HTERT RPE-1 (cell line): ENCODE data around the gene GOLGA3.
"Not testable (repeated sequence)": the region's sequence is repeated elsewhere in the genome, so short reads cannot be mapped to it uniquely, and the experiment has no call there.

ENCODE experiments used
- in situ Hi-C: fragments of 300-500 bp; cut with MboI; formaldehyde crosslinking; loops from 4 replicates; pipeline ENCODE4 v1.14.3; 2020; ENCODE audit warnings: low sequenced_read_pairs

The GOLGA3 gene

DNA sequence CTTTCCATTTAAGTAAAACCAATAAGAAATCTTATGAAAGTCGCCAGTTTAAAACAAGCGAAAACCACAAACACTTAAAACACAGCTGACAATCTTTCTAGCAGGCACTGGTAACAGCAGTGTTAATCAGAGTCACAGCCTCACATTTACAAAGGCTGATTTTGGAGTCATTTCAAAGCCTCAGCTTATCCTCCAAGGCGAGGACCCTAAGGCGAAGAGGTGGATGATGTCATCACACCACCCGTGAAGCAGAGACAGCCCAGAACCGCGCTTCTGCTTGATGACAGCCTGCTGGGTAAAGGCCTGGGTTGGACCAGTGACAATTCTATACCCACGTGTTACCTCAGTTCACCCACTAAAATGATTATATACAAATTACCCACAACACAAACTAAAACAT lies 10.1 kb downstream of the GOLGA3 start:
- in situ Hi-C loops: no loop called here

DNA sequence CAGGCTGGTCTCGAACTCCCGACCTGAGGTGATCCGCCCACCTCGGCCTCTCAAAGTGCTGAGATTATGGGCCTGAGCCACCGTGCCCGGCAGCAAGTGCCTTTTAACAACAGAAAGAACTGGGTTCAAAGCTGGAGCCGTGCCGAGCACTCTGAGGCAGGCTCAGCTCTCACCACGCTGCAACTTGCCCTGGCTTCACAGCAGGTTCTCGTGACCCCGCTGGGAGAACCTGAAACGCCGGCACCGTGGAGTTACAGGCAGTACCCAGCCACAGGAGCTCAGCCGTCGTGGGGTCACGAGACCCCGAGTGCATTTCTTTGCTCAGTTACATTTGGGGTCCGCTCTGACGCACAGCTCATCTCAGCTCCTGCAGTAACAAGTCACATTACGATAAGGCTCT lies 14.4 kb downstream of the GOLGA3 start:
- in situ Hi-C loops: no loop called here

DNA sequence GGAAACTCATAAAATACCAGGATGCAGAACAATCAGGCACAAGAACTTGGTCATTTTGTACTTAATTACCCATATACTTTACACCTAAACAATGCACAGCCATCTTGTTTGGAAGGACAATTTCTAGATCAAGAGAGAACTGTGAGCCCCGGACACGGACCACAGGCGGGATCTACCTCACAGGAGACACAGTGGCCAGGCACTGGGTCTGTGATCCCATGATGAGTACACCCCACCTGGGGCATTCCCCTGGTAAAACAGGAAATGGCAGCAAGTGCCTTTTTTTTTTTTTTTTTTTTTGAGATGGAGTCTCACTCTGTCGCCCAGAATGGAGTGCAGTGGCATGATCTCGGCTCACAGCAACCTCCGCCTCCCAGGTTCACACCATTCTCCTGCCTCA lies 15.2 kb downstream of the GOLGA3 start:
- in situ Hi-C loops: no loop called here

DNA sequence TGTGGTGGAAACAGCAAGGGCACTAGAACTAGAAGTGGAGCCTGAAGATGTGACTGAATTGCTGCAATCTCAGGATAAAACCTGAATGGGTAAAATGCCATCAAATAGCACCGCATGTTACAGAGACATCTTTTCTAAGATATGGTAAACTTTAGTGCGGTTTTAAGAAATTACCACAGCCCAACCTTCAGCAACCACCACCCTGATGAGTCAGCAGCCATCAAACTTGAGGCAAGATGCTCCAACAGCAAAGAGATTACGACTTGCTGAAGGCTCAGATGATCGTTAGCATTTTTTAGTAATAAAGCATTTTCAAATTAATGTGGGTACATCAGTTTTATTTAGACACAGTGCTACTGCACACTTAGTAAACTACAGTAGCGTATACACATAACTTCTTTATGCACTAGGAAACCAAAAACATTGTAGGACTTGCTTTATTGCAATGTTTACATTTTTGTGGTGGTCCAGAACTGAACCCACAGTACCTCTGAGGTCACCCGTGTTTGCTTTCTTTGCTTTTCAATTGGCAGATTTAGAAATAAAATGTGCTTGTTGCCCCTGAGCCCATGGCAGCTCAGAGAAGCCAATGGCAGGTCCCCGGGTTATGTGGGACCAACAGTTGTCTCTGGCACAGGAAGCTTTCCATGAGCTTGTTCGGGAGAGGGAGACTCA lies 15.9 kb downstream of the GOLGA3 start:
- in situ Hi-C loops: no loop called here

DNA sequence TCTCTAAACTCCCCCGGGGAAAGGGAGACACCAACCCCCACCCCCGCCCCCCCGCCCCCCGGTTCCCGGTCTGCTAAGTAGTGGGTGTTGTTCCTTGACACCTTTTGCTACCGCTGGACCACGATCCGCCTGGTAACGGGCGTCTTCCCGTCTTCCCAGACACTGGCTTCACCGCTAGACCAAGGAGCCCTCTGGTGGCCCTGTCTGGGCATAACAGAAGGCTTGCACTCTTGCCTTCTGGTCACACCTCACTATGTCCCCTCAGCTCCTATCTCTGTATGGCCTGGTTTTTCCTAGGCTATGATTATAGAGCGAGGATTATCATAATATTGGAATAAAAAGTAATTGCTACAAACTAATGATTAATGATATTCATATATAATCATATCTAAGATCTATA lies 19.3 kb downstream of the GOLGA3 start:
- in situ Hi-C loops: not testable (repeated sequence)

DNA sequence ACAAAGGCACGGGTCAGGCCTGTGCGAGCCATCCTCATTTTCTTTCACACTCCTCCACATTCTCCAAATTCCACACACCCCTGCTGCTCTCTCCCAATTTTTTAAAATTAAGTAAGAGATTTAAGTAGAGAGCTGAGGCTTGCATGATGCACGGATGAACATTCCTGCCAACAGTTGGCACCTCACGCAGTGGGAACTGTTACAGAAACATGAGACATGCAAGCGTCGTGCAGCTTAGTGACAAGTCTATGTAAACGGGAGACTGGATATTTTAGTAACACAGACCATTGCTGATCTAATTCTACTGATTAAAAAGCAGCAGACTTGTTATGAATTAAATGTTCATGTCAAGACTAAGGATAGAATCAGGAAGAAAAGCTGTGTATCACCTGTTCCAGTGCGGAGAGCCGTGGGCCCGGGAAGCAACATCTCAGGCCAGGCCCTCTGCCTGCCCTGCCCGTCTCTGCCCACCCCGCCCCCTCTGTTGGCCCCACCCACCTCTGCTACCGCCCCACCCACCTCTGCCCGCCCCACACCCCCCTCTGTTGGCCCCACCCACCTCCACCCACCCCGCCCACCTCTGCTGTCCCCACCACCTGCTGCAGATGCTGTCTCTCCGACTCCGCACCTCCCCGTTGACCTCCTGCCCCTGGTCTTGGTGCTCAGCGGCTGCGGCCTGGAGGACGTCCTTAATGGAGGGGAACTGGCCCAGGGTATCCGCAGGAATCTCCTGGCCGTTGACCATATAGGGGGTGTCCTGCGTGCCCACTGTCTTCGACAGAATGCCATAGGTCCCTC lies 21.2 kb downstream of the GOLGA3 start:
- in situ Hi-C loops: no loop called here

DNA sequence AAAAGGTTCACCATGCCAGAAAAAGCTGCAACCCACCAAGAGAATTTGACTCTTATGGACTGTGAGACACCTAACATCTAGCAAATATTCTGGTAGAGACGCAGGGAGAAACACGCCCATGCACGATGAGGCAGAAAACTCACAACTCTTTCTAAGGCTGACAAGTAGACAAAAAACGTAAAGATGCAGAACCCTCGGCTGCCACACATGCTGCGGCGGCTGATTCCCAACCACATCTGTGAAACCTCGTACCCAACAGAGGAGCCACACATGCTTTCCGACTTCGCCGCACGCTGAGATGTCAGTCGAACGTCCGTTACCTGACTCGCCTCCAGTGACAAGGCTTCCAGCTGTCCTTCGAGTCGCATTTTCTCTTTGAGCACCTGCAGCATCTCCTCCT lies 21.8 kb downstream of the GOLGA3 start:
- in situ Hi-C loops: no loop called here

DNA sequence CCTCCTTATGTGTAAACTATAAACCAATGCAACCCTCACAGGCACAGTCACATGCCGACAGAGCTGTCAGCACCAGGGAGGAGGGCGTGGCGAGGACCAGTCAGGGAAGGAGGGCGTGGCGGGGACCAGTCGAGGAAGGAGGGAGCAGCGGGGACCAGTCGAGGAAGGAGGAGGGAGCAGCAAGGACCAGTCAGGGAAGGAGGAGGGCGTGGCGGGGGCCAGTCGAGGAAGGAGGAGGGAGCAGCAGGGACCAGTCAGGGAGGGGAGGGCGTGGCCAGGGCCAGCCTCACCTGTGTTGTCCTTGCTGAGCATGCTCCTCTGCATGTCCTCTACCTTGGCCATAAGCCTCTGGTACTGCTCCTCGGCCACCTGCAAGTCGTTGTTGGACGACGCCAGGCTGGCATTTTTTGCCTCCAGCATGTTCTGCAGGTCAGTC lies 24.2 kb downstream of the GOLGA3 start:
- in situ Hi-C loops: no loop called here

DNA sequence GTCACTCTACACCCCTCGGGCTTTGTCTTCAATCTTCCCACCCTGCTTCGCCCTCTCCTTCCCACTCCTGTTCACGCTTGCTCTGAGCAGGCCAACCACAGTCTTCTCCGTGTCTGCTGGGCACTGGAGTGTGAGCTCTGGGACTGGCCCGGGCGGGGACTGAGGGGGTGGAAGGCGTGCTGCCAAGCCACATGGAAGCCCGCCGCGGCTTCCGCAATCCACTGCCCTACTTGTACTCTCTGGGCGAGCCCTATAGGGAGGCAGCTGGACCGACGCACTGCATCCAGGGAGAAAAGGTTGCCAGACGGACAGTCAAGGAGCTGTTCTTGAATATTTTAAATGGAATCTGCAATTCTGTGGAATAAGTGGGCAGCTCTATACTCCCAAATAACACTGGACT lies 24.8 kb downstream of the GOLGA3 start:
- in situ Hi-C loops: no loop called here

DNA sequence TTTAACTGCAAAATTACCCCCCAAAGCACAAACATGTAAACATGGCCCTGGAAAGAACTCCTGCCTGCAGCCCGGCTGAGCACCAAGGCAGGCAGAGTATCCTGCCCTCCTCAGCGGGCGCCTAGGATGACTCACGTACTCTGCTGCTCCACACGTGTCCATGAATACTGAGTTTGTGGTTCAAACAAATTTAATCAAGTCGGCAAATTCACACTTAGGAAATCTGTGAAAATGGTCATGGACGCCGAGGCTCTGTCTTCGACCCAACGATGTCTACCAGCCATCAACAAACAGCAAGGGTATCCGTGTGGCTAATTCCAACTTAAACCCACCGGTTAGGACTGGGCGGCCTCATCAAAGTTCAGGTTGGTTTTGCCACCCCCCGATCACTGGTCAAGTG lies 25.5 kb downstream of the GOLGA3 start:
- in situ Hi-C loops: no loop called here

DNA sequence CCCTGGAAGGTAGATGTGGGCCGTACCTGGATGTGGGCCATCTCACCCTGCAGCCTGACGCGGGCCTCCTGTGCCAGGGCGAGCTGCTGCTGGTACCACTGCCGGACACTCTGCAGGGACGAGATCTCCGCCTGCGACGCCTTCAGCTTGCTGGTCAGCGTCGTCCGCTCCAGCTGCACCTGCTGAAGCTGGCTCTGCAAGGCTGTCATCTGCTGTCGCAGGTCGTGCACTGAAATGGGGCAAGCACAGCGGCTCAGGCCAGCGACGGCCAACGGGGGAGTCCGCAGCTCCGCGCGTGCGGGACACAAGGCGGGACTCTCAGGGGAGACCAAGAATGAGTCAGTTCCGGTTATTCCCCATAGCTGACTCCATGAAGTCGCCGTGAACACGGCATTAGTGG lies 26.9 kb downstream of the GOLGA3 start:
- in situ Hi-C loops: no loop called here

DNA sequence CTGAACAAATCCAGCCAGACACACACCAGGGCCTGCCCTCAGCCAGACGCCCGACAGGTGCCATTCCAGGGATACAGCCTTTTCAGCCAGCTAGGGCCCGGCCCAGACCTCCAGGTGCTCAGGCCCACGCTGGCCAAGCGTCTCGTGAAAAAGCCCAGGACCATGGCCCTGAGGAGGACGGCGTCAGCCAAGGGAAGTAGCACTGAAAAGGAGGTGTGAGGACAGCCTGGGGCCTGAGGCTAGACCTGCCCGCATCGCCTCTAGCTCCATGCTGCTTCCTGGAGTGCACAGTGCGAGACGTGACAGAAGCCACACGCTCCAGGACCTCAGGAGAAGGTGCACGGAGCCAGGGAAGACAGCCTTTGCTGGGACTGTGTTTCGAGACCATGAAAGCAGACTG lies 29.8 kb downstream of the GOLGA3 start:
- in situ Hi-C loops: no loop called here

DNA sequence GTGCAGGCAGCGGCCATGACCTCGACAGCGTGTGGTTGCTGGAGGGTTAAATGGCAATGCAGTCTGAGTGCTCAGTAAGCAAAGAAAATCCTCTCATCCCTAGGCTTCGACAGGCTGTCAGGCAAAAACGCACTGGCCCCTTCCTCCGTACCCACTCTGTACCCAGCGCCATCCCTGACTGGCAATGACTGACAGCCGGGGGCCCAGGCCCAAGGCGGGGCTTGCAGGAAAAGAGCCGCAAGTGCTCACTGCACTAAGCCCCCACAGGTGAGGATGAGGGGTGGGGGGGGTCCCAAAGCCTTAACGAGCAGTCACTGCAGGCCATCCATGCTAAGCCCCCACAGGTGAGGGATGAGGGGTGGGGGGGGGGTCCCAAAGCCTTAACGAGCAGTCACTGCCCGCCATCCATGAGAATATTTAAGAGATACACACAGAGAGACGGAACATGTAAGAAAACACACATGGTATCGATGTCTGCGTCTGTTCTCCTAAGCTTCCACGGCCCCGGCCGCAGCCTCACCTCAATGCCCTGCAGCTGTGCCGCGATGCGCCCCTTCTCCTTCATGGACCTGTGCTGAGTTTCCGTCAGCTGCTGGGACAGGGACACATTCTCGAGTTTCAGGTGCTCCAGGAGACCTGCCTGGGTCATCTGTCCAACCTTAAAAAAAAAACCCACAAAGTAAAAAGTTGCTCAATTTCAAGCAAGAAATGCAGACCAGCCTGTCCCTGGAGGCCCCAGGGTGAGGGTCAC lies 30.7 kb downstream of the GOLGA3 start:
- in situ Hi-C loops: no loop called here

DNA sequence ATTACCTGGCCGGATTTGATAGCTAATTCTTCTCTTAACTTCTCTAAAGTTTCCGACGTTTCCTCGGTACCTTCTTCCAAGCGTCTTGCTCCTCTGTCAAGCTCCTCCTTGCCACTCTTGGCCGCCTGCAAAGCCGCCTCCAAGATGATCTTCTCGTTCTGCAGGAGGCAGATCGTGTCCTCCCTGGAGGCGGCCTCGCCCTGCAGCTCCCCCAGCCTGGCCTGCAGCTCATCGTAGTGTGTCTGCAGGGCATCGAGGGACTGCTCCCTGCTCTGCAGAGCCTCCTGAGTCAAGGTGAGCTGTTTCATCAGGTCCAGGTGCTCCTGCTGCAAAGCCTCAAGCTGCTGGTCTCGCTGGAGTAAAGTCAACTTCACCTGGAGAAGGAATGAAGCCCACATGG lies 32.8 kb downstream of the GOLGA3 start:
- in situ Hi-C loops: no loop called here

DNA sequence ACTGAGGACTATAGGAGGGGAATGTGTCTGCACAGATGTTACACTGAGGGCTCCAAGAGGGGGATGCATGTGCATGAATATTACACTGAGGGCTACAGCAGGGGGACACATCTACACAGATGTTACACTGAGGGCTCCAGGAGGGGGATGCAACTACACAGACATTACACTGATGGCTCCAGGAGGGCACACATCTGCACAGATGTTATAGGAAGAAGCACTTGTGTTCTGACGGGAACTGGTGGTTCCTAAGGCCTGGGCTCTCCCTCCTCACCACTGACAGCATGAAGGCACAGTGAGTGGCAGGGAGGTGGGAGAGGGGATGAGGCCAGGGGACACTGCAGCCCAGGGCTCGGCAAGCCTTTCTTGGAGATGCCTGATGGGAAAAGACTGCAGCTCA lies 36.7 kb downstream of the GOLGA3 start:
- in situ Hi-C loops: not testable (repeated sequence)

DNA sequence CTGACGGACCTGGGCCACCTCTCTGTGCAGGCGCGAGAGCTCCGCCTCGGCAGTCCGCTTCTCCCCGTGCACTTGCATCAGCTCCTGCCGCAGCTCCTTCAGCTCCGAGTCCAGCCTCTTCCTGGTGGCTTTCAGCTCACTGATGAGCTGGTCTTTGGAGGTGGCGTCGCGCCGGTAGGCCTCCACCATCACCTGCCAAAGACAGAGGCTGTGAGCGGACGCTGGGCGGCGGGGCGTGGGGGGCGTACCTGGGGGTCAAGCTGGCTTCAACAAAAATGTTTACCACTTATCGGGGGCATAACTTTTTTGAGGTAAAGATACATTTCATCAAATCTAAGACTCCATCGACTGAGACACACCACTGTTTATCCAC lies 39.6 kb downstream of the GOLGA3 start:
- in situ Hi-C loops: no loop called here

DNA sequence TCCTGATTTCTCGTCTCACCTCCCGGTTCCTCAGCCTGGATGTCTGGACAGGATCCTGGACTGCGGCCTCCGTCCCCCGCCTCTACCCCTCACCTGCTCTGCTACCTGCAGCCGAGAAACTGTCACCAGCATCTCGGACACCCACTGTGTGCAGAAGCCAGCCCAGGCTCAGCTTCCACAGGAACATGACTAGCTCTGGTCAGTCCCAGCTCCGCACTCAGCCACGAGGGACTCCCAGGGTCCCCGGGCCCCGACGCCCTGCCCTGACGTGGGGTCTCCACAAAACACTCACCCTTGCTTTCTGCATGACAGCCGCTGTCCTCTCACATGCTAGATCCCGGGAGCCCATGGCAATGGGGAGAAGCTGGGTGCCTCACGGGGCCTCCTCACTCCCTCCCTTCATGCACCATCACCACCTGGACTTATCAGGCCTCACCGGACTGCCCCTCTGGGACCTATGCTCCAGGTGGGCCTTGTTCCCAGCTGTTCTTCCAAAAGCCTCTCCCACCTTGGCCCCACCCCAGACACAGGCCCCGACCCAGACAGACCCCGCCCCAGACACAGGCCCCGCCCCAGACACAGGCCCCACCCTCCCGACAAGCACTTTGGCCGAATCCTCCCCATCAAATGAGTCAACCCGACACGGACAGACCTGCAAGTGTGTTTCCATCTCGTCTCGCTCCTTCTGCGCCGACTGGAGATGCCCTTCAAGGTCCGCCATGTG lies 40.1 kb downstream of the GOLGA3 start:
- in situ Hi-C loops: no loop called here

DNA sequence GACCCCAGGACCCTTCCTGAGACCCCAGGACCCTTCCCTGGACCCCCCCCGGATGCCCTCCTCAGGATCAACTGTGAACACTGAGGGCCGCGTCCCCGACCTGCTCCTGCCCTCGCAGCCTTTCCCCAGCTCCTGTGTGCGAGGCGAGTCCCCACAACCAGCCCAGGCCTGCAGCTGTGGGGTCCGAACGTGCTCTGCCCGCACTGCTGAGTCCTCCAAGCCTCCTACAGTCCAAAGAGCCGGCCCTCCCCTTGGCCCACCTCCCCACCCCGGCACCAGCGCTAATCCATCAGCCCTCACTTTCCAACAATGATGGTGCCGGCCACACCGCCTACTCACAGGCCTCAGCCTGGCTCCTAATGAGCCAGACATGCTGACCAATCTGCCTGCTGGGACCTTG lies 40.8 kb downstream of the GOLGA3 start:
- in situ Hi-C loops: no loop called here

DNA sequence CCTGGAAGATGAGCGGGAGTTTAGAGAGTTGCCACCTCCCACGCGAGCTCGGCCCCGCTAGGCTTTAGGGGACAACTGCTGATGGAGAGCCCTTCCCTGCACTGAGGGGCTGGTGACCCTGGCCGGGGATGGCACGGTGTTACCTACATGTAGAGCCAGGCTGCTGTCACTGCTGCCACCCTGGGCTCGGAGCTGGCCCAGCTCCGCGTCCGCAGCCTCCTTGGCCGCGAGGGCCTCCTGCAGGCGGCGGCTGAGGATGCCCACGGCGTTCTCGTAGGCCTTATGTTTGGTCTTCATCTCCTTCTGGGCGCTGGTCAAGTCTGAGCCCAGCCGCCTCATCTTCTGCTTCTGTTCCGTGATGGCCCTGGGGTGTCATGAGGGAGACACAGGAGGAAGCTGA lies 42.5 kb downstream of the GOLGA3 start:
- in situ Hi-C loops: no loop called here

DNA sequence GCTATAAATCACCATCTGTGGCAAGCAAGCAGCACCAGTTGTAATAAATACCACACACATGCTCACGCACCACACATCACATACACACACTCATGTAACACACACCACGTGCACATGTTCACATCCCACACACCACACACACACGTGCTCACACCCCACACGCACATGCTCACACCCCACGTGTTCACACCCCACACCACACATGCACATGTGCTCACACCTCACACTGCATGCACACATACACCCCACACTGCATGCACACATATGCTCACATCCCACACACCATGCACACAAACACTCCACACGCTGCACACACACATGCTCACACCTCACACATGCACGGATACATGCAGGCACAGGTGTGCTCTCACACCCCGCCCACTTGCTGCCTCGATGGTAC lies 44.1 kb downstream of the GOLGA3 start:
- in situ Hi-C loops: no loop called here

DNA sequence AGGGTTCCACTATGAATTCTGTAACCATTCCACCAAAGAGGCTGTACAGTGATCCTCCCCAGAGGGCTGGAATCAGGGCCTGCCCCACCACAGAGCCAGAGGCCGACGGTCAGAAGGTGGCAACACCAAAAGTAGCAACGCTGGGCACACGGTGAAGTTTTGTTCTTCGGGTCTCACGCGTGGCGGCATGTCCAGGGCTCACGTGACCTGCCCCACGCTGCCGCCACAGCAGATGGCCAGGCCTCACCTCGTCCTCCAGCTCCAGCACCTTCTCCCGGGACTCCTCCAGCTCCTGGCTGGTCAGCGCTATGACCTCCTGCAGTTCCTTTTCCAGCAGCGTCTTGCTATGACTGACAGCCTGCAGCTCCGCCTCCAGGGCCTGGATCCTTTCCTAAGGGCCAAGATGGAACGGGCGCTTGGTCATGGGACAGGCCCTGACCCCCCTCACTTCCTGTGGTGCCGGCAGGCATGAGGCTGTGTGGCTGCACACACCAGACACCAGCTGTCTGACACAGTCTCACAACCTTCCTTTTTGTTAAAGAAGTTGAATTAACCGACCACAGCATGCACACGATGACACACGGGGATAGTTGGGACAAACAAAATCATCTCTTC lies 44.6 kb downstream of the GOLGA3 start:
- in situ Hi-C loops: no loop called here
